Measurements from ENCODE around the gene PARN.
A peak's percentile ranks its signal among the peaks of the same experiment; 100 is the strongest.

Gene PARN

DNA sequence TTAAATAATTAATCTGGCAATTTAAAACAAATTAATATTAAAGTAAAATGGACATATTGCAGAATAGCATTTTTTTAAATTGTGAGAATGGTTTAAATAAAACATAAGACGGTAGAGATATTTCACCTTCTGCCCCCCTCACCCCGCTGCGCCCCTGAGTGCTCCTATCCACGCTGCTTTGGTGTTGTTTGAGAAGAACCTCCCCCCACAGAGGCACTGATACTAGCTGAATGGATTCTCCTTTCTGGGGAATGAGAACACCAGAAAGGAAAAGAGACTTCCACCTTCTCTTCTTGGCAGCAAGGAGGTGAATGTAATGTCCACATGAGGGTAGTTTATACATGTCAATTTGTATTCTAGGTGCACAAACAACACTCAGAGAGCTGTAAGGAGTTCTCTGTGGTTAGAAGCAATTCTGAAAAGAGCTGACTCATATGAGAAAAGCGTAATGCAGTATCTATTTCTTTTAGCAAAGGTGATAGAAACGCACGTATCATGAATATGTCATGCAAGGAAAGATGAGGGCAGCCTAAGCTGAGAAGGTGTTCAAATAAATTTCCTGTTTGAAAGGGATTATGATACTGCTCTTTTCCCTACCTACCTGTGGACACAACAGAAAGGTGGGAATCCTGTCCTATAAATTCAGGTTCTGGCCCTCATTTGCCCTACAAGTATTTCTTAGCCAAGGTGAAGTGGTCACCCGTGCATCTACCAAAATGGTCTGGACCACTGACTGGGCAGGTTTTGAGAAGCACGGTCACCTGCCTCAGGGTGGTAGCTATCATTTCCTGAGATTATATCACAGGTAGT is 126.9 kb downstream of the PARN start:
- no peak overlapping the region for H3K4me3 ChIP-seq (ENCODE audit: low read length)
- no peaks in the 10 kb centered on the region for H3K79me1 ChIP-seq (ENCODE audit: low read length)
- no peak overlapping the region for H4K5ac ChIP-seq (ENCODE audit: low read length)
- WGBS (ENCODE audit: extremely low coverage, insufficient coverage, low lambda C conversion rate) = no CpG with 5 or more reads among the region's 9 CpGs
- peaks cover 21% of the 10 kb centered on the region for H3K4me1 ChIP-seq (ENCODE audit: control insufficient read depth, low read depth, low read length)
- H2BK5ac ChIP-seq (ENCODE audit: low read length) = no peak overlapping the region
- H3K23ac ChIP-seq (ENCODE audit: low read length) = peak overlapping the region; percentile 57
- no peaks in the 10 kb centered on the region for H3K79me2 ChIP-seq (ENCODE audit: control insufficient read depth, insufficient read depth, low read length)
- H3K36me3 ChIP-seq (ENCODE audit: control insufficient read depth, insufficient read depth, low read length) = no peaks in the 10 kb centered on the region
- DNase-seq = no peak
- no peak overlapping the region for H3K56ac ChIP-seq (ENCODE audit: low read length)
- H2AK5ac ChIP-seq (ENCODE audit: low read length) = no peak overlapping the region
- no peak overlapping the region for H2BK15ac ChIP-seq (replicated peaks; ENCODE audit: low read depth)
- peak overlapping the region; percentile 8 for H3K4ac ChIP-seq (ENCODE audit: low read depth, low read length)
- H4K8ac ChIP-seq (ENCODE audit: low read depth, low read length) = no peak overlapping the region
- H3K4me2 ChIP-seq (ENCODE audit: low read length) = no peak overlapping the region
- H3K27ac ChIP-seq (ENCODE audit: low read depth, low read length) = no peak overlapping the region
- H3K27me3 ChIP-seq (ENCODE audit: insufficient read depth, low read length, poor library complexity) = no peaks in the 10 kb centered on the region
- H3K18ac ChIP-seq (ENCODE audit: low read length) = peak overlapping the region; percentile 51
- no peak overlapping the region for H3K9ac ChIP-seq (ENCODE audit: low read length)
- no peak overlapping the region for H2BK120ac ChIP-seq (ENCODE audit: low read depth, low read length)

DNA sequence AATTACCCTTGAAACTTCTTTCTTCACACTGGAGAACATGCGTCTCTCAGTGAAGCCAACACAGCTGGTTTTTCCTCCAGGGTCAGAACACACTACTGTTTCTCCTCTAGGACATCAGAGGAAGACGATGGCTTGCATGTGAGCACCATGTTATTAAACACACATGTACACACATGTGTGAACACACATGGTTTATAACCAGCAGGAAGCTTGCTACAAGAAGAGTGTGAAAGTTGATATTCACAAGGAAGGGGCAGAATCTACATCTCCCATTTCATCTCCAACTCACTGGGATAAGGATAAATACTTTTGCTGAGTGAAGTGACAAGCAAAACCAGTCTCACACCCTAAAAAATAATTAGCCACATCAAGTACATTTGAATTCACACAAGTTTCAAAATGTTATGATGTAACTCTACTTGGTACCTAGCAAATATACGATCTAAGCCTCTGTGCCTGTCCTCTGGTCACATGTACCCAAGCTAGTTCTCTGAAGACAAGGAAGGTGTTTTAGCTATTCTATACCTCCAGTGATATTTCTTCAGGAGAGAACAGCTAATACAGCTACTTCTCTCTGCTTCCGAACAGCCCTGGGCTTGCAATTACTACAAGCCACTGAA is 127.7 kb downstream of the PARN start:
- no peaks in the 10 kb centered on the region for H3K36me3 ChIP-seq (ENCODE audit: control insufficient read depth, insufficient read depth, low read length)
- H3K4me3 ChIP-seq (ENCODE audit: low read length) = no peak overlapping the region
- H3K4me1 ChIP-seq (ENCODE audit: control insufficient read depth, low read depth, low read length) = peaks cover 21% of the 10 kb centered on the region
- H2AK5ac ChIP-seq (ENCODE audit: low read length) = no peak overlapping the region
- H3K27ac ChIP-seq (ENCODE audit: low read depth, low read length) = no peak overlapping the region
- H3K79me2 ChIP-seq (ENCODE audit: control insufficient read depth, insufficient read depth, low read length) = no peaks in the 10 kb centered on the region
- no peak overlapping the region for H3K23ac ChIP-seq (ENCODE audit: low read length)
- H4K5ac ChIP-seq (ENCODE audit: low read length) = no peak overlapping the region
- no CpG with 5 or more reads among the region's 4 CpGs for WGBS (ENCODE audit: extremely low coverage, insufficient coverage, low lambda C conversion rate)
- no peaks in the 10 kb centered on the region for H3K27me3 ChIP-seq (ENCODE audit: insufficient read depth, low read length, poor library complexity)
- H3K4ac ChIP-seq (ENCODE audit: low read depth, low read length) = peak overlapping the region; percentile 8
- no peak overlapping the region for H3K4me2 ChIP-seq (ENCODE audit: low read length)
- no peak overlapping the region for H3K18ac ChIP-seq (ENCODE audit: low read length)
- no peak overlapping the region for H2BK5ac ChIP-seq (ENCODE audit: low read length)
- H3K9ac ChIP-seq (ENCODE audit: low read length) = no peak overlapping the region
- H2BK120ac ChIP-seq (ENCODE audit: low read depth, low read length) = no peak overlapping the region
- H3K79me1 ChIP-seq (ENCODE audit: low read length) = no peaks in the 10 kb centered on the region
- H2BK15ac ChIP-seq (replicated peaks; ENCODE audit: low read depth) = no peak overlapping the region
- DNase-seq = no peak
- no peak overlapping the region for H4K8ac ChIP-seq (ENCODE audit: low read depth, low read length)
- H3K56ac ChIP-seq (ENCODE audit: low read length) = peak overlapping the region; percentile 8

DNA sequence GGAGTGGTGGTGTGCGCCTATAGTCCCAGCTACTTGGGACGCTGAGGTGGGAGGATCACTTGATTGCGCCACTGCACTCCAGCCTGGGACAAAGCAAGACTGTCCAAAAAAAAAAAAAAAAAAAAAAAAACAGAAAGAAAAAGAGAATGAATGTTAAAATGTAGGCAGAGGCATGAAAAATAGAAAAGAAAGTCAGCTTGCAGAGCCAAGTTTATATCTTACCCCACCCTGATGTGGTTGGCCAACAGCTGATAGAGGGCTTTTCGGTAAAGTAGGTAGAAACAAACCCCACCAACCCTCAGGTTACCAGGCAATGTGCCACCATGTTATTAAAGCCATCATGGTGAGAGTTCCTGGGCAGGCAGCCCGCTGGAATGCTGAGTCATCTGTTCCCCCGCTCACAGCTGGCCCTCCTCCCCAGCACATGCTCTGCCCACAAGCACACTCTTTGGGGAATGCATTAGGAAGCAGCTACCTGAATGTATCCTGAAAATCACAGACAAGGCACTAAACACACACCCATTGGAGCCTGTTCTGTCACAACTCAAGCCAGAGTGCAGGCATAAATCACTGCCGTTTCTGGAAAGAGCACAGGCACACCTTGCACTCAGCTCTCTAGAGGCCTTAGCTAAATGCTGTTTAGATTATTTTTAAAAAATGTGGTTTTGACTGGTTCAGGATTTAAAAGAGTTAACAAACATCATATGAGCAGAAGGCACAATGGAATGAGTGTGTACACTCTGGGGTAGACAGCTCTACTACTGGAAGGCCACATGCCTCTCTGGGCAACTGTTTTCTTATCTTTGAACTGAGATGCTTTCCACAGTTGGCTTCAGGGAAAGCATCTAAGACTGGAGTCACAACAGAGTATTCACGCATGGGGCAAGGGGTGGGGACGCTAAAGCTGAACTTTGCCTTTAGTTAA is 128.5 kb downstream of the PARN start:
- no peaks in the 10 kb centered on the region for H3K27me3 ChIP-seq (ENCODE audit: insufficient read depth, low read length, poor library complexity)
- H3K23ac ChIP-seq (ENCODE audit: low read length) = no peak overlapping the region
- DNase-seq = peak; percentile 93
- H2BK5ac ChIP-seq (ENCODE audit: low read length) = peak overlapping the region; percentile 48
- H2BK15ac ChIP-seq (replicated peaks; ENCODE audit: low read depth) = no peak overlapping the region
- H3K9ac ChIP-seq (ENCODE audit: low read length) = no peak overlapping the region
- peak overlapping the region; percentile 36 for H3K56ac ChIP-seq (ENCODE audit: low read length)
- H3K4me3 ChIP-seq (ENCODE audit: low read length) = no peak overlapping the region
- no peak overlapping the region for H3K4ac ChIP-seq (ENCODE audit: low read depth, low read length)
- H4K8ac ChIP-seq (ENCODE audit: low read depth, low read length) = no peak overlapping the region
- no peaks in the 10 kb centered on the region for H3K79me1 ChIP-seq (ENCODE audit: low read length)
- H3K27ac ChIP-seq (ENCODE audit: low read depth, low read length) = no peak overlapping the region
- no peak overlapping the region for H2AK5ac ChIP-seq (ENCODE audit: low read length)
- peak overlapping the region; percentile 85 for H3K18ac ChIP-seq (ENCODE audit: low read length)
- no peak overlapping the region for H2BK120ac ChIP-seq (ENCODE audit: low read depth, low read length)
- no peak overlapping the region for H4K5ac ChIP-seq (ENCODE audit: low read length)
- no peaks in the 10 kb centered on the region for H3K79me2 ChIP-seq (ENCODE audit: control insufficient read depth, insufficient read depth, low read length)
- H3K4me2 ChIP-seq (ENCODE audit: low read length) = no peak overlapping the region
- H3K36me3 ChIP-seq (ENCODE audit: control insufficient read depth, insufficient read depth, low read length) = no peaks in the 10 kb centered on the region
- WGBS (ENCODE audit: extremely low coverage, insufficient coverage, low lambda C conversion rate) = no CpG with 5 or more reads among the region's 9 CpGs
- H3K4me1 ChIP-seq (ENCODE audit: control insufficient read depth, low read depth, low read length) = peaks cover 21% of the 10 kb centered on the region

DNA sequence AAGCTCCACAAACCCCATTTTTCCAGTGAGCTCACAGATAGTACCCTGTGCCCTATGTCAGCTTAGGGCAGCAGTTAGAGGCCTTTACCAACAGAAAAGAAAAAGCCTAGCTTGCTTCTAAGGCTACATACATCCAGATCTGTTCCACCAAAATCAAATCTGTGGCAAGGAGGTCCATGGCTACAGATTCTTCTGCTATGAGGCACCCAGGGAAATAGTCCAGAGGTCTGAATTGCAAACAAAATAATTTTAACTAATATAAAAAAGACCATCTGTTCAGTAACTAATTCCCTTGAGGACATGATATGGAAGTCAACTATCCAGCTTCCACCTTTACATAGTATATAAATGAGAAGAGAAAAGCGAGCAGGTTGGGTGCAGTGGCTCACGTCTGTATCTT is 129.3 kb downstream of the PARN start:
- no peak overlapping the region for H2AK5ac ChIP-seq (ENCODE audit: low read length)
- H2BK15ac ChIP-seq (replicated peaks; ENCODE audit: low read depth) = no peak overlapping the region
- no peak overlapping the region for H3K23ac ChIP-seq (ENCODE audit: low read length)
- H2BK5ac ChIP-seq (ENCODE audit: low read length) = no peak overlapping the region
- no peak overlapping the region for H3K4me2 ChIP-seq (ENCODE audit: low read length)
- H4K5ac ChIP-seq (ENCODE audit: low read length) = no peak overlapping the region
- no peak overlapping the region for H4K8ac ChIP-seq (ENCODE audit: low read depth, low read length)
- no peak overlapping the region for H3K9ac ChIP-seq (ENCODE audit: low read length)
- WGBS (ENCODE audit: extremely low coverage, insufficient coverage, low lambda C conversion rate) = no CpG with 5 or more reads among the region's 2 CpGs
- H3K36me3 ChIP-seq (ENCODE audit: control insufficient read depth, insufficient read depth, low read length) = no peaks in the 10 kb centered on the region
- H3K56ac ChIP-seq (ENCODE audit: low read length) = no peak overlapping the region
- no peaks in the 10 kb centered on the region for H3K79me2 ChIP-seq (ENCODE audit: control insufficient read depth, insufficient read depth, low read length)
- no peak overlapping the region for H2BK120ac ChIP-seq (ENCODE audit: low read depth, low read length)
- H3K4me3 ChIP-seq (ENCODE audit: low read length) = no peak overlapping the region
- DNase-seq = no peak
- H3K79me1 ChIP-seq (ENCODE audit: low read length) = no peaks in the 10 kb centered on the region
- no peak overlapping the region for H3K27ac ChIP-seq (ENCODE audit: low read depth, low read length)
- no peak overlapping the region for H3K4ac ChIP-seq (ENCODE audit: low read depth, low read length)
- peak overlapping the region; percentile 32 for H3K18ac ChIP-seq (ENCODE audit: low read length)
- no peaks in the 10 kb centered on the region for H3K27me3 ChIP-seq (ENCODE audit: insufficient read depth, low read length, poor library complexity)
- peaks cover 23% of the 10 kb centered on the region for H3K4me1 ChIP-seq (ENCODE audit: control insufficient read depth, low read depth, low read length)

DNA sequence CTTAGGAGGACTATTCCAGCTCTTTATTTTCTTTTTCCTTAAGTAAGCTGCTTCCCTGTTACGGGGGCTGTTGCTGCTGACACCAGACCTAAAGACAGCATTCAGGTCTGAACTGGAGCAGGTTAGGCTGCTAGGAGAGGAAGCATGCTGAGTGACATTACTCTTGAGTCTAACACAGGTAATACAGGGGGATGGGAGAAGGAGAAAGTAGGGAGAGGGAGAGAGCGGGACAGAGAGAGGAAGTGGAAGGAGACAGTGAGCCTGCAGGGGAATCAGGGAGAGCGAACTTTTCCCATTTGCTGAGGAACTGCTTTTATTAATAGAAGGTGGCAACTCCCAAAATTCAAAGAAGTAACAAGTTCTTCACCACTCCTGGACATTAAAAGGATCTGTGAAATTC is 130.9 kb downstream of the PARN start:
- H3K27ac ChIP-seq (ENCODE audit: low read depth, low read length) = no peak overlapping the region
- no peaks in the 10 kb centered on the region for H3K36me3 ChIP-seq (ENCODE audit: control insufficient read depth, insufficient read depth, low read length)
- H2BK5ac ChIP-seq (ENCODE audit: low read length) = no peak overlapping the region
- H3K4me2 ChIP-seq (ENCODE audit: low read length) = no peak overlapping the region
- H3K56ac ChIP-seq (ENCODE audit: low read length) = peak overlapping the region; percentile 11
- H3K27me3 ChIP-seq (ENCODE audit: insufficient read depth, low read length, poor library complexity) = no peaks in the 10 kb centered on the region
- H2AK5ac ChIP-seq (ENCODE audit: low read length) = no peak overlapping the region
- no peak overlapping the region for H3K4me3 ChIP-seq (ENCODE audit: low read length)
- WGBS (ENCODE audit: extremely low coverage, insufficient coverage, low lambda C conversion rate) = no CpG with 5 or more reads among the region's 3 CpGs
- no peak overlapping the region for H4K5ac ChIP-seq (ENCODE audit: low read length)
- H3K18ac ChIP-seq (ENCODE audit: low read length) = no peak overlapping the region
- peaks cover 2% of the 10 kb centered on the region for H3K79me1 ChIP-seq (ENCODE audit: low read length)
- no peak overlapping the region for H3K23ac ChIP-seq (ENCODE audit: low read length)
- no peak overlapping the region for H2BK120ac ChIP-seq (ENCODE audit: low read depth, low read length)
- H3K79me2 ChIP-seq (ENCODE audit: control insufficient read depth, insufficient read depth, low read length) = no peaks in the 10 kb centered on the region
- no peak overlapping the region for H3K9ac ChIP-seq (ENCODE audit: low read length)
- peak; percentile 68 for DNase-seq
- no peak overlapping the region for H4K8ac ChIP-seq (ENCODE audit: low read depth, low read length)
- no peak overlapping the region for H2BK15ac ChIP-seq (replicated peaks; ENCODE audit: low read depth)
- no peak overlapping the region for H3K4ac ChIP-seq (ENCODE audit: low read depth, low read length)
- peaks cover 26% of the 10 kb centered on the region for H3K4me1 ChIP-seq (ENCODE audit: control insufficient read depth, low read depth, low read length)

Data from mesendoderm (in vitro differentiated cells).